GM21723 (cell line): Measurements from ENCODE around the gene CCR7.
"Not testable (repeated sequence)": the region's sequence is repeated elsewhere in the genome, so short reads cannot be mapped to it uniquely, and the experiment has no call there.

Experiments
- ATAC-seq: cut with Tn5 transposase; IDR thresholded peaks from one replicate; pipeline ENCODE4 v1.9.1; 2021; ENCODE audit warnings: mild to moderate bottlenecking, moderate library complexity; ENCODE audit not compliant: unreplicated experiment

CCR7 gene

GRCh38 chr17:40552806-40553693 is 12.2 kb downstream of the CCR7 start:
- no peak for ATAC-seq

- no peak for ATAC-seq
These were observed 13.1 kb downstream of the CCR7 start for GRCh38 chr17:40551879-40552768.

GRCh38 chr17:40551091-40551878 is 14.0 kb downstream of the CCR7 start:
- ATAC-seq: no peak

GRCh38 chr17:40550608-40551007 is 14.7 kb downstream of the CCR7 start:
- ATAC-seq: no peak

- ATAC-seq: no peak
These were observed 16.1 kb downstream of the CCR7 start for GRCh38 chr17:40548982-40549685.

GRCh38 chr17:40548491-40548981 is 16.7 kb downstream of the CCR7 start:
- ATAC-seq: no peak

- ATAC-seq: no peak
These were observed 17.3 kb downstream of the CCR7 start for GRCh38 chr17:40547785-40548478.

GRCh38 chr17:40547079-40547784 is 18.0 kb downstream of the CCR7 start:
- ATAC-seq: no peak

- not testable (repeated sequence) for ATAC-seq
These were observed 18.8 kb downstream of the CCR7 start for GRCh38 chr17:40546497-40546896.

GRCh38 chr17:40545660-40546059 is 19.6 kb downstream of the CCR7 start:
- no peak for ATAC-seq

- ATAC-seq: no peak
These were observed 22.5 kb downstream of the CCR7 start for GRCh38 chr17:40542558-40543411.

GRCh38 chr17:40541873-40542557 is 23.3 kb downstream of the CCR7 start:
- no peak for ATAC-seq

GRCh38 chr17:40541060-40541872 is 24.0 kb downstream of the CCR7 start:
- no peak for ATAC-seq

- no peak for ATAC-seq
These were observed 24.8 kb downstream of the CCR7 start for GRCh38 chr17:40540448-40540847.

GRCh38 chr17:40539711-40540411 is 25.4 kb downstream of the CCR7 start:
- no peak for ATAC-seq
